HepG2 (cell line): ENCODE measurements around the gene SDK2. TPM values are rescaled to one million over a fixed set of nuclear protein-coding genes. Genes with fewer than 3 reads are reported as not detected.

Source experiments
- ATAC-seq: fragments of 200-7000 bp; cut with Tn5 transposase; 3 replicates; pipeline ENCODE4 v1.9.1; 2020; ENCODE audit warnings: mild to moderate bottlenecking, moderate library complexity
- BruUV-seq: library from RNA; stranded (reverse); fragments of 400-500 nt; replicated peaks from 2 replicates; lab custom pipeline; 2021; lab: Mats Ljungman, UMichigan
- CTCF ChIA-PET: fragments of 300-600 bp; formaldehyde crosslinking; extraction: SDS; loops from one replicate; lab custom pipeline; 2021; ENCODE audit warnings: low total read pairs, inconsistent platforms, low intra/inter-chr PET ratio; lab: Yijun Ruan, JAX
- POLR2A ChIA-PET: fragments of 350-600 bp; sonication (Branson Sonifier 250); formaldehyde crosslinking; loops from one replicate; lab custom pipeline; 2020; ENCODE audit warnings: antibody characterized with exemption, inconsistent platforms; lab: Yijun Ruan, JAX
- DNase-seq: peaks from one replicate; pipeline ENCODE4 v3.0.0-alpha.2; 2015; ENCODE audit warnings: low spot score
- FAIRE-seq: peaks from 3 replicates; lab custom pipeline; 2011; peaks lifted over from hg19 to GRCh38; lab: Jason Lieb, UNC
- H2AFZ ChIP-seq: one replicate; pipeline ENCODE4 v1.6.1; 2011; ENCODE audit warnings: low read length, inconsistent platforms
- H3K27ac ChIP-seq: fragments of 300-600 bp; 3 replicates; pipeline ENCODE4 v1.8.0; 2011; ENCODE audit warnings: mixed run types, mild to moderate bottlenecking, mixed read lengths, low read length, inconsistent platforms; ENCODE audit not compliant: insufficient read depth; ENCODE audit errors: extremely low read length
- H3K27me3 ChIP-seq, 2 experiments: fragments of 200-600 bp in 1 of 2; 2 replicates in 1 of 2; 3 replicates in 1 of 2; pipeline versions ENCODE4 v1.6.0 to v1.8.0; 2011; ENCODE audit warnings: low read length in 2 of 2, mild to moderate bottlenecking in 2 of 2, moderate library complexity in 2 of 2, inconsistent platforms in 1 of 2; ENCODE audit not compliant: insufficient read depth in 2 of 2, control insufficient read depth in 1 of 2
- H3K36me3 ChIP-seq, 2 experiments: fragments of 200-600 bp in 1 of 2; replicated peaks in 1 of 2; 2 replicates in 1 of 2; 3 replicates in 1 of 2; pipeline versions ENCODE4 v1.5.1 to v1.8.0; 2011; ENCODE audit warnings: low read length in 2 of 2, inconsistent platforms in 1 of 2; ENCODE audit not compliant: insufficient read depth in 2 of 2, control insufficient read depth in 1 of 2
- H3K4me1 ChIP-seq: 2 replicates; pipeline ENCODE4 v1.5.1; 2012; ENCODE audit warnings: low read length, inconsistent platforms; ENCODE audit not compliant: insufficient read depth
- H3K4me2 ChIP-seq: 2 replicates; pipeline ENCODE4 v1.6.0; 2011; ENCODE audit warnings: low read depth, low read length, inconsistent platforms
- H3K4me3 ChIP-seq, 3 experiments: fragments of 200-600 bp in 1 of 3; sonication (generic), shearing (Covaris generic) in 1 of 3; replicated peaks in 1 of 3; 2 replicates each; pipeline ENCODE4 v1.5.1; 2011 to 2016; ENCODE audit warnings: low read length in 3 of 3, inconsistent platforms in 2 of 3, low read depth in 2 of 3, mild to moderate bottlenecking in 2 of 3, control low read depth in 1 of 3, mixed read lengths in 1 of 3; ENCODE audit not compliant: insufficient read depth in 1 of 3
- H3K79me2 ChIP-seq: one replicate; pipeline ENCODE4 v1.6.1; 2011; ENCODE audit warnings: low read length, inconsistent platforms; ENCODE audit not compliant: insufficient read depth
- H3K9ac ChIP-seq: 2 replicates; pipeline ENCODE4 v1.6.0; 2011; ENCODE audit warnings: mild to moderate bottlenecking, low read depth, low read length, inconsistent platforms; ENCODE audit not compliant: insufficient read depth
- H3K9me3 ChIP-seq: 2 replicates; pipeline ENCODE4 v1.5.1; 2012; ENCODE audit warnings: mild to moderate bottlenecking, low read length
- H4K20me1 ChIP-seq: 2 replicates; pipeline ENCODE4 v1.6.0; 2011; ENCODE audit warnings: inconsistent platforms, mild to moderate bottlenecking, low read length, moderate library complexity; ENCODE audit not compliant: insufficient read depth
- CBFB ChIP-seq: sonication (generic); formaldehyde crosslinking; IDR thresholded peaks from 2 replicates; pipeline ENCODE4 v1.4.0; 2020; ENCODE audit warnings: missing genetic modification reagents
- CHCHD3 ChIP-seq: sonication (generic); formaldehyde crosslinking; IDR thresholded peaks from 2 replicates; pipeline ENCODE4 v1.8.0; 2022; ENCODE audit warnings: mild to moderate bottlenecking, missing genetic modification reagents, moderate library complexity
- HES4 ChIP-seq: sonication (generic); formaldehyde crosslinking; IDR thresholded peaks from 2 replicates; pipeline ENCODE4 v1.9.0; 2021; ENCODE audit warnings: mild to moderate bottlenecking, missing genetic modification reagents, borderline replicate concordance
- KLF6 ChIP-seq: IDR thresholded peaks from 2 replicates; pipeline ENCODE4 v1.8.0; 2016; ENCODE audit warnings: missing biosample characterization, missing genetic modification reagents
- PHF5A ChIP-seq: IDR thresholded peaks from one replicate; pipeline ENCODE4 v1.6.1; 2018; ENCODE audit warnings: low read depth, missing genetic modification reagents; ENCODE audit not compliant: unreplicated experiment
- SRY ChIP-seq: sonication (generic); formaldehyde crosslinking; IDR thresholded peaks from 2 replicates; pipeline ENCODE4 v1.8.0; 2022; ENCODE audit warnings: mild to moderate bottlenecking, missing genetic modification reagents
- ZNF263 ChIP-seq: sonication (generic); formaldehyde crosslinking; IDR thresholded peaks from 2 replicates; pipeline ENCODE4 v1.4.0; 2020; ENCODE audit warnings: missing genetic modification reagents
- ZNF3 ChIP-seq: IDR thresholded peaks from 2 replicates; pipeline ENCODE4 v1.7.0; 2017; ENCODE audit warnings: inconsistent platforms
- ZNF878 ChIP-seq: sonication (generic); formaldehyde crosslinking; IDR thresholded peaks from 2 replicates; pipeline ENCODE4 v1.8.1; 2023; ENCODE audit warnings: mild to moderate bottlenecking, missing genetic modification reagents, moderate library complexity
- WGBS: methylation state at CpG from one replicate; pipeline ENCODE4 v1.1.6; 2017; ENCODE audit warnings: low lambda C conversion rate; 5-methylcytosine and 5-hydroxymethylcytosine counted together
- in situ Hi-C: cut with HindIII; loops from 2 replicates; pipeline ENCODE4 v1.10.0; 2017; ENCODE audit warnings: low pct_unique_long_range_greater_than_20kb; ENCODE audit not compliant: extremely low pct_ligation_motif_present
- intact Hi-C: fragments of 100-400 bp; cut with micrococcal nuclease; formaldehyde crosslinking; loops from one replicate; pipeline ENCODE4 v1.10.0; 2022; ENCODE audit not compliant: unreplicated experiment
- polyA plus RNA-seq, 8 experiments: library from polyadenylated mRNA; depleted of rRNA in 3 of 8; stranded (reverse) in 7 of 8; unstranded in 1 of 8; fragments of >200 nt; fragmentation: Illumina TruSeq in 4 of 8; extraction: Trizol in 4 of 8; gene quantifications; 2 replicates each; pipeline versions ENCODE4 v1.2.1 to v1.2.3, GENCODE V29; 2011 to 2016; ENCODE audit warnings: low read depth in 4 of 8, missing spikeins in 1 of 8, mixed read lengths in 1 of 8; ENCODE audit not compliant: insufficient read depth in 1 of 8
- total RNA-seq, 5 experiments: library from RNA; depleted of rRNA; stranded (reverse); fragments of >200 nt; fragmentation: Illumina TruSeq; extraction: Trizol; gene quantifications; 2 replicates each; pipeline ENCODE4 v1.2.3, GENCODE V29; 2016; ENCODE audit warnings: low read depth in 1 of 5

SDK2 gene
- total and polyA plus RNA-seq, 2 of the 13 experiments (the other 11 are each of a cell fraction or from before 2014, with no cell fraction given) = not detected

DNA sequence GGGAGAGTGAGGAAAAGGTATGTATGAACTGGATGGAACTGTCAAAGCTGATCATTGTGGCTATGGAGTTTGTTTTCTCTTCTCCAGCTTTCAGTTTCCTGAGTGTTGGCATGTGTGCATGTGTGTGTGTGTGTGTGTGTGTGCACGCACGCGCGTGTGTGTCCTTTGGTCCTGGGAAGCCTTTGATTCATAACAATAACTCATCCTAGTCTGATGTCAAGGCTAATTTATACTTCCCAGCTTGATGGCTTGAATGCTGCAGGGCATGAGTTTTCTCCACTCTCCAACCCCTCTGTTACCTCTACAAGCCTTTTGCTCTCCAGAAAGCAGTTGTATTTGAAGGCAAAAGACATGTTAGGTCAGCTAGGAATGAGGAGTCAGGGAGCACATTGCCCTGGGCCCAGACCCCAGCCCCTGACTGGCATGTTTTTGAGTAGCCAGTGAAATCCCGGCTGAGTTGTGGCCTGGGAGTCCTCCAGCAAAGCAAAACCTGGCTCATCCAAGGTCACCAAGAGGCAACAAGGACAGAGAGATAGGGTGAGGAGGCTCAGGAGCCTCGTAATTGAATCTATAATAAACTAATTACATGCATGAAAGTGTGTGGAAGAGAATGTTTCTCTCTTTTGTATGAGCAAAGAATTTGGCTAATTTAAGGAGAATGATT, 323.5 kb downstream of the SDK2 start:
- WGBS = 63% methylated on average over 6 of the region's 6 CpGs

DNA sequence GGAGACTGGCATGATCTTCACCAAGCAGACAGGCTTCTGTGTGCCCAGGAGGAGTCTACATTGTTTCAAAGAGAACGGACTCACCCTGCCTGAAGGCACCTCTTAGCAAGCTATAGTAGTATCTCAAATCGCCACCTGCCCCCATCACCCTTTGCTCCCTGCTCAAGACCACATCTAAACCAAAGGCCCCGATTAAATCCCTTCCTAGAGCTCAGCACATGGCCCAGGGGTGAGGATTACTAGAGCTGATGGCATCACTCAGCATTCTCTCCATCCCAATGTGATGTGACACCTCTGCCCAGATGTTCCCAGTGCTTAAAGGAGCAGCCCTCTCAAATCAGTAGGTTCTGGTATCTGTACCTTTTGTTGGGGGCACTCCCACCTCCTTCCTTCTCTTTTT, 324.5 kb downstream of the SDK2 start:
- 28% methylated on average over 3 of the region's 3 CpGs for WGBS
- BruUV-seq = no TSS peak
- Histone ChIP-seq H3K36me3 (no peaks in the 10 kb centered on the region), H3K79me2 (no peaks in the 10 kb centered on the region), H3K4me1 (peaks cover 44% of the 10 kb centered on the region), H2AFZ (no peak overlapping the region), H4K20me1 (no peaks in the 10 kb centered on the region), H3K27ac (no peak overlapping the region), H3K9me3 (no peaks in the 10 kb centered on the region), H3K9ac (no peak overlapping the region), H3K4me2 (no peak overlapping the region), H3K27me3 (peaks cover 8 to 39% of the 10 kb centered on the region in 2 experiments), H3K4me3 (no peak overlapping the region)
- ChIA-PET CTCF (no interaction called here), POLR2A (interaction anchor here (2.1 kb wide), 1 partner anchor 9 kb away, joined by 8 read pairs; no protein-coding TSS in a partner anchor)
- ATAC-seq (no peak), FAIRE-seq (no peak), DNase-seq (no peak)
- no peak for TF ChIP-seq PHF5A
- TF ChIP-seq ZNF878 (CRISPR knock-in tag) = no peak
- TF ChIP-seq CHCHD3 = no peak
- TF ChIP-seq HES4 (CRISPR knock-in tag) = no peak
- TF ChIP-seq ZNF3 = no peak
- TF ChIP-seq SRY (CRISPR knock-in tag) = no peak
- TF ChIP-seq KLF6 = no peak
- intact Hi-C loops = no loop called here
- in situ Hi-C loops = no loop called here

More for the DNA sequence above, 323.5 kb downstream of the SDK2 start:
- H4K20me1 ChIP-seq = no peaks in the 10 kb centered on the region
- H3K36me3 ChIP-seq = no peaks in the 10 kb centered on the region
- in situ Hi-C loops = no loop called here
- no peaks in the 10 kb centered on the region for H3K9me3 ChIP-seq
- H3K79me2 ChIP-seq = no peaks in the 10 kb centered on the region
- ChIA-PET CTCF (no interaction called here), POLR2A (interaction anchor here (2.0 to 2.1 kb wide), 2 partner anchors 10 to 58 kb away, joined by 4 to 8 read pairs; no protein-coding TSS in a partner anchor)
- ATAC-seq (peak; percentile 11; the same call in 1 of the 3 replicates), FAIRE-seq (no peak), DNase-seq (no peak)
- H3K27ac ChIP-seq = no peak overlapping the region
- no TSS peak for BruUV-seq
- H3K9ac ChIP-seq = no peak overlapping the region
- H3K4me3 ChIP-seq = no peak overlapping the region
- no peak overlapping the region for H2AFZ ChIP-seq
- peaks cover 53% of the 10 kb centered on the region for H3K4me1 ChIP-seq
- H3K27me3 ChIP-seq = peaks cover 13 to 46% of the 10 kb centered on the region in 2 experiments
- intact Hi-C loops = no loop called here
- TF ChIP-seq CBFB (no peak), ZNF263 (CRISPR knock-in tag) (peak; percentile 90)
- H3K4me2 ChIP-seq = no peak overlapping the region; the same call in 1 of the 2 replicates
